GM13977 (cell line): ENCODE data around the gene MATN4.

Experiments used
- DNase-seq: peaks from one replicate; pipeline ENCODE4 v3.0.0; 2012; ENCODE audit warnings: low spot score
- in situ Hi-C: fragments of 300-500 bp; cut with MboI; formaldehyde crosslinking; loops from one replicate; pipeline ENCODE4 v1.12.0; 2022; ENCODE audit warnings: low sequenced_read_pairs, low pct_unique_long_range_greater_than_20kb, mixed read lengths, inconsistent platforms; ENCODE audit not compliant: unreplicated experiment
- TF ChIP-seq, protein P1 (sequence below): IDR thresholded peaks from 2 replicates; pipeline ENCODE4 v1.5.1; 2012; ENCODE audit warnings: mild to moderate bottlenecking, control low read depth; ENCODE audit not compliant: insufficient read depth; ENCODE audit errors: extremely low read depth, missing control alignments

MATN4 gene

DNA sequence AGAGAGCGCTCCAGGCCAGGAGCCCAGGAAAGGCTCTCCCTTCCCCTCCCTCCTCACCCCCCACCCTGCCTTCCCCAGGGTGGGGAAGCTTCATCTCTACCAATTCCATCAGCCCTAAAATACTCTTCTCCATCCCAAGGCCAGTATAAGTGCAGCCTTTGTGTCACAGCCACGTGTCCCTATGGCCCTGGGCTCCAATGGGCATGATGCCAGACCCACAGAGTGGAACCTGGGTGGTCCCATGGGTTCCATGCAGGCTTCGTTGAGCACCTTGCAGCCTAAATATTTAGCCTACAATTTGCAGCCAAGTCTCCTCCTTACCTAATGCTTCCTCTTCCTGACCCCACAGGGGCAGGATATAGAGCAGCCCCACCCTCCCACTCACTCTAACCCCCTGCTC is 976 bp upstream of the MATN4 start:
- no peak for DNase-seq
- TF ChIP-seq, protein P1, sequence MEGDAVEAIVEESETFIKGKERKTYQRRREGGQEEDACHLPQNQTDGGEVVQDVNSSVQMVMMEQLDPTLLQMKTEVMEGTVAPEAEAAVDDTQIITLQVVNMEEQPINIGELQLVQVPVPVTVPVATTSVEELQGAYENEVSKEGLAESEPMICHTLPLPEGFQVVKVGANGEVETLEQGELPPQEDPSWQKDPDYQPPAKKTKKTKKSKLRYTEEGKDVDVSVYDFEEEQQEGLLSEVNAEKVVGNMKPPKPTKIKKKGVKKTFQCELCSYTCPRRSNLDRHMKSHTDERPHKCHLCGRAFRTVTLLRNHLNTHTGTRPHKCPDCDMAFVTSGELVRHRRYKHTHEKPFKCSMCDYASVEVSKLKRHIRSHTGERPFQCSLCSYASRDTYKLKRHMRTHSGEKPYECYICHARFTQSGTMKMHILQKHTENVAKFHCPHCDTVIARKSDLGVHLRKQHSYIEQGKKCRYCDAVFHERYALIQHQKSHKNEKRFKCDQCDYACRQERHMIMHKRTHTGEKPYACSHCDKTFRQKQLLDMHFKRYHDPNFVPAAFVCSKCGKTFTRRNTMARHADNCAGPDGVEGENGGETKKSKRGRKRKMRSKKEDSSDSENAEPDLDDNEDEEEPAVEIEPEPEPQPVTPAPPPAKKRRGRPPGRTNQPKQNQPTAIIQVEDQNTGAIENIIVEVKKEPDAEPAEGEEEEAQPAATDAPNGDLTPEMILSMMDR, result no peak
- in situ Hi-C loops, result no loop called here

DNA sequence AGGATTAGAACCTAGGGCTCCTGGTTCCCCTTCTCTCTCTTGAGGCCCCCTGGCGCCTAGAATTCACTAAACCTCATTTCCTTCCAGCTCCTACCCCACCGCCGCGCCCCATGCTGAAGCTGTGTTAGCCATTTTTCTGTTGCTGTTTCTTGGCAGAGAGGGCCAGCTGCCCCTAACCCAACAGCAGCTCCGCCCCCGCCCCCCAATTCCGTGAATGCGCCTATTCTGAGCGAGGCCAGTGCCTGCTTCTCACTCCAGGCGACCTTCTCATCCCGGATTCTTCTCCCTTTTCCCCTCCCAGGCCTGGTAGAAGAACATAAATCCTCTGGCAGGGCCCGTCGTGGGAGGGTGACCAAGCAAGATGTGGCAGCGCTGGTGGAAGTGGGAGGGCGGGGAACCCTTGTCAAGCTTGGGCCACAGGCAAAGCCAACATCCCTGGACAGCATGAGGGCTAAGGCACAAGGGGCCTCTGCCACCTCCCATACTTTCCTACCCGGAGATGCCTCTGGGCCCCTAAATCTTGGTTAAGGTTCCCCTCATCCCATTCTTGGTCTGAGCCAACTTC is 941 bp downstream of the MATN4 start:
- TF ChIP-seq, protein P1, result no peak

DNA sequence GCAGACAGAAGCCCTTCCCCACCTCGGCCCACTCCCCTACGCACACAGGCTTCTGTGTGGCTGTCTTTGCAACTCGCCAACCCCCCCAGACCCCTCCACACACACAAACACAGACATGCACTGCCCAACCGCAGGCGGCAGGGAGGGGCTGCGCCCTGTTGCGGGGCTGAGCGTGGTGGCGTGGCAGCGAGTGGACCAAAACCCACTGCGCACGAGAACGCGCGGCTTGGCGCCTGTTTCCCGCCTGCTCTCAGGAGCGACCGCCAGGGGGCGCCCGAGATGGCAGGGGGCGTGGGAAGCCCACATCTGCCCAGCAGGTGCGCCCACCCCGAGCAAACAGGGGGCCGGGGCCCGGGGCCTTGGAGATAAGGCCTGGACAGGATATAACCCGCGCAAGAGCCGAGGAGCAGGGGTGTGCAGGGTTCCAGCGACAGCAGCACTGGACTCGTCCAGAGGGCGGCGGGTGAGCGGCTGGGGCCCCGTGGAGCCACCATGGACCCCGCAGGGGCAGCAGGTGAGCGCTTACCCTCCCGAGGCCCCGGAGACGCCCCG is 1.6 kb downstream of the MATN4 start, which contains the start of gene RBPJL:
TSS of gene RBPJL (plus strand) at position 410 of the 552 bp plus-strand sequence. CDS start at position 493, 83 bp downstream.
- TF ChIP-seq, protein P1, result peak; percentile 84
- DNase-seq, result peak; percentile 69
- in situ Hi-C loops, result no loop called here

More for the DNA sequence above, 941 bp downstream of the MATN4 start:
- in situ Hi-C loops, result no loop called here
- no peak for DNase-seq

DNA sequence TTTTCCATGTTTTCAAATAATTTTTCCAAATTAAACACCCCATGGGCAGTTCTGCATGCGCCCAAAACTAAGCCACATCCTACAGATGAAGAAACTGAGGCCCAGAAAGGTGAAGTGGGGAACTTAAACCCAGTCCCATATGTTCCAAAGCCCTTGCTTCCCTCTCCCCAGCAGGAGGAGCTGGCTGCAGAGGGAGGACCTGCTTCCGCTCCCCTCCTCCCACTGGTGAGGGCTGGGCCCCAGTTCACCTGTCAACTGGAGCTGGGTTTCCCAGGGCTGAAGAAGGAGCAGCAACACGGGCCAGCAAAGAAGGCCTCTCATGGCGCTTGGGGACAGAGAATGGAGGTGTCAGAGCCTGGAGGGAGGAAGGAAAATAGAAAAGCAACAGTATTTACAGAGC is 2.8 kb downstream of the MATN4 start:
- DNase-seq, result no peak
- in situ Hi-C loops, result no loop called here
- TF ChIP-seq, protein P1, result no peak

DNA sequence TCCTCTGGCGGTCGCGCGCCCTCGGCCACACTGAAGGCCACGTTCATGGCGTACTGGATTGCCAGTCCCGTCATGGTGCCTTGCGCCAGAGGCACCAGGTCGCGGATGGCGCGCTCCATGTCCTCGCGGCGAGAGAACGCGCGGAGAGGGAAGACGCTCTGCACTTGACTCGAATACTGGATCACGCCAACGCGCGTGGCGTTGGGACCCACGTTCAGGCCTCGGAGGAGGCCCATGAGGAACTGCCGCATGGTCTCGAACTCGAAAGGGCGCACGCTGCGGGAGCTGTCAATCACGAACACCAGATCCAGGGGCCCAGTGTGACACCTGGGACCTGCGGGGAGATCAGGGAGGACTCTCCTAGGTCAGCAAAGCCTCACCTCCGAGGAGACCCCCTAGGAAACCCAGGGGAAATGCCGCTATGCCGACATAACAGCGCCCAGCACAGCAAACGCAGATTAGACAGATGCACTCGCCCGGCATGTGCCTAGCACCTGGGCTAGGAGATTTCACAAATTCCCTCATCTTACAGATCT is 3.6 kb downstream of the MATN4 start:
- in situ Hi-C loops, result no loop called here
- DNase-seq, result no peak
- TF ChIP-seq, protein P1, result no peak

DNA sequence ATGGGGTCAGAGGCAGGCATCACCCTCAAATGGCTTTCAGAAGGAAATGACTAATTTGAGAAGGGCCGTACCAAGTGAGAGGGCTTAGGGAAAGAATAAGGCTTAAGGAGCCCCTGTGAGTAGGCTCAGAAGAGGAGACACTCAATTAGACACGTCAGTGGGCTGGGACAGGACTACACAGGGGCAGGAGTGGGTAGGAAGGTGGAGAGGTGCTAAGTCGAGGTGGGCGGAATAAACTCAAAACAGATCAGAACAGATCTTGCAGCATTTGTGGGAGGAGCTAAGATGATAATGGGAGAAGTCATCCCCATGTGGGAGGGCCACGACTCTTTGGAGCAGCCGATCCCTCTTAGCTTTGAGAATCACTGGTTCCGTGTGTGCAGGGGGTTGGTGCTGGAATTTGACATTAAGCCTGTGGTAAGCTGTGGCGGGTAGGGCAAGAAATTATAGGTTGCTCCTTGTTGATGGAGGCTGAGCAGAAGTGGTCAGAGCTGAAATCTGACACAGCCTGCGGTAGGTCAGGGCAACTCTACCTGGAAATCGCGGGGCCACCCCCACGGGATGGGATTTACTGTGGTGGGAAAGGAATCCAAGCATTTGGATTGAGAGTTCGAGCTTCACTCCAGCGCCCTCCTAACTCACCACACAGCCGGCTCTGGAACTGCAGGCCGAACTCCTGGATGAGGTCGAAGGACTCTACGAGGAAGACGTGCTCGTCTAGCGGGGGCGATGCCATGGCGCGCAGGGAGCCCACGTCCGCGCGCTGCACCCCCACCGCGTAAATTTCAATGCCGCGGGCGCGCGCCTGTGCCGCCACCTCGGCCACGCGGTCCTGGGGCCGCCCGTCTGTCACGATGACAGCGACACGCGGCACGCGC is 4.3 kb downstream of the MATN4 start:
- in situ Hi-C loops, result no loop called here
- no peak for DNase-seq
- TF ChIP-seq, protein P1, result no peak
